Measurements from ENCODE around the gene RAB18. TPM values are rescaled to one million over a fixed set of nuclear protein-coding genes. Genes with fewer than 3 reads are reported as not detected.

RAB18 gene
- total RNA-seq, 1 donor from 2014 or later = 40.2 TPM

GRCh38 chr10:27527666-27528295, 23.7 kb downstream of the RAB18 start:
- Histone ChIP-seq H3K4me3 (ENCODE audit: low read length in 3 of 3) (no peak overlapping the region), H3K9ac (ENCODE audit: low read depth in 1 of 3, low read length in 3 of 3) (no peak overlapping the region), H3K27ac (ENCODE audit: low read depth, low read length) (no peak overlapping the region), H3K36me3 (ENCODE audit: control insufficient read depth in 3 of 3, insufficient read depth in 3 of 3, low read length in 3 of 3) (no peaks in the 10 kb centered on the region), H3K27me3 (ENCODE audit: control insufficient read depth in 3 of 3, insufficient read depth in 3 of 3, low read length in 3 of 3) (no peaks in the 10 kb centered on the region), H3K9me3 (ENCODE audit: control insufficient read depth in 3 of 3, low read length in 3 of 3) (no peaks in the 10 kb centered on the region), H3K4me1 (ENCODE audit: control insufficient read depth in 3 of 3, insufficient read depth in 3 of 3, low read length in 3 of 3) (peaks cover 0 to 9% (median 6%) of the 10 kb centered on the region in 3 donors)

DNA sequence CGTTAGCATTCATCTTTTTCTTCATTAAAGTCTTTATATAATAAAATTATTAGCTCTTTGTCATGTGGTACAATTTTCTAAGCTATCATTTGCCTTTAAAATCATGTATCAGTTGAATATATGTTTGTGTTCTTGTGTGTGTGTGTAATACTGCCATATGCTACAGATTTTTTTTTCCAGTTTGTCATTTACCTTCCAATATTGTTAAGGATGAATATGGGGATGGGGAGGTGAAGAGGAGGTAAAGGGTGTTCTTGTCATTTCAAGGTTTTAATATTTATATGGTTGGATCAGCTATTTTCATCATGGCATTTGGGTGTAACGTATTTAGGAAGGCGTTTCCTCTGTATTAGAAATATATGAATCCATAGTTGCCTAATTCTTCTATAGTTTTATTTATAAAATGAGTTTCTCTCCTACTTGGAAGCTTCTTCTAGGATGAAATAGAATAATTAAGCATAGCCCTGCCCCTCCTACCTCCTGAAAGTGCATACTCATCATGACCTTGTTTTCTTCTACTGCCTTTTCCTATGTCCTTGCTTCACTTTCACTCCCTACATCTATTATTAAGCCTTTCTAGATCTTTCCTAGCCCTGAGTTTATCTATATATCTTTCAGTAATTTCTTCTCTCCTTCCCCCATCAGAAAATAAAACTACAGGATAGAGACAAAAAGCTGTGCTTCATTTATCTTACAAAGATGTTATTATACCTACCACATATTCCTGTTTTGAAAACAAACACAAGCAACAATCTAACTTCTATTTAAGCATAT, 25.1 kb downstream of the RAB18 start:
- no peak overlapping the region for H3K9ac ChIP-seq (ENCODE audit: low read depth in 1 of 3, low read length in 3 of 3)
- peaks cover 0 to 6% (median 0%) of the 10 kb centered on the region in 3 donors for H3K36me3 ChIP-seq (ENCODE audit: control insufficient read depth in 3 of 3, insufficient read depth in 3 of 3, low read length in 3 of 3)
- H3K4me1 ChIP-seq (ENCODE audit: control insufficient read depth in 3 of 3, insufficient read depth in 3 of 3, low read length in 3 of 3) = peaks cover 0 to 9% (median 6%) of the 10 kb centered on the region in 3 donors
- H3K27ac ChIP-seq (ENCODE audit: low read depth, low read length) = no peak overlapping the region
- H3K27me3 ChIP-seq (ENCODE audit: control insufficient read depth in 3 of 3, insufficient read depth in 3 of 3, low read length in 3 of 3) = no peaks in the 10 kb centered on the region
- H3K9me3 ChIP-seq (ENCODE audit: control insufficient read depth in 3 of 3, low read length in 3 of 3) = no peaks in the 10 kb centered on the region
- H3K4me3 ChIP-seq (ENCODE audit: low read length in 3 of 3) = no peak overlapping the region

DNA sequence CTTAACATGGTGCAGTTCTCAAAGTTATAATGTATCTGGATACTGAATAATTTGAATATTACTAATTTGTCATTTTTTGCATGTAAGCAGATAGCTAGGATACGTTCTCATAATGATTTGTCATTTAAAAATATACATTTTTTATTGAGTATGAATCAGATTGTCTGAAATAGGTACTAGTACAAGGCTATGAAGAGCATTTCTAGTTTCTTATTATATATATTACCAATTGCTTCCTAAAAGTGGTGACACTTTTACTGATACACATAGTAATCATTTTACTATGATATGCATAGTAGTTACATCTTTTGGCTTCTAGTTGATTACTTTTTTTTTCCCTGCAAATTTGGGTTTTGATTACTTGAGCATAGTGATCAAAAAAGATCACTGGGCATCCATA, 26.4 kb downstream of the RAB18 start:
- Histone ChIP-seq H3K9me3 (ENCODE audit: control insufficient read depth in 3 of 3, low read length in 3 of 3) (no peaks in the 10 kb centered on the region), H3K27me3 (ENCODE audit: control insufficient read depth in 3 of 3, insufficient read depth in 3 of 3, low read length in 3 of 3) (no peaks in the 10 kb centered on the region), H3K4me3 (ENCODE audit: low read length in 3 of 3) (no peak overlapping the region), H3K27ac (ENCODE audit: low read depth, low read length) (no peak overlapping the region), H3K4me1 (ENCODE audit: control insufficient read depth in 3 of 3, insufficient read depth in 3 of 3, low read length in 3 of 3) (peaks cover 0 to 7% (median 6%) of the 10 kb centered on the region in 3 donors), H3K36me3 (ENCODE audit: control insufficient read depth in 3 of 3, insufficient read depth in 3 of 3, low read length in 3 of 3) (peaks cover 0 to 9% (median 6%) of the 10 kb centered on the region in 3 donors), H3K9ac (ENCODE audit: low read depth in 1 of 3, low read length in 3 of 3) (no peak overlapping the region)

DNA sequence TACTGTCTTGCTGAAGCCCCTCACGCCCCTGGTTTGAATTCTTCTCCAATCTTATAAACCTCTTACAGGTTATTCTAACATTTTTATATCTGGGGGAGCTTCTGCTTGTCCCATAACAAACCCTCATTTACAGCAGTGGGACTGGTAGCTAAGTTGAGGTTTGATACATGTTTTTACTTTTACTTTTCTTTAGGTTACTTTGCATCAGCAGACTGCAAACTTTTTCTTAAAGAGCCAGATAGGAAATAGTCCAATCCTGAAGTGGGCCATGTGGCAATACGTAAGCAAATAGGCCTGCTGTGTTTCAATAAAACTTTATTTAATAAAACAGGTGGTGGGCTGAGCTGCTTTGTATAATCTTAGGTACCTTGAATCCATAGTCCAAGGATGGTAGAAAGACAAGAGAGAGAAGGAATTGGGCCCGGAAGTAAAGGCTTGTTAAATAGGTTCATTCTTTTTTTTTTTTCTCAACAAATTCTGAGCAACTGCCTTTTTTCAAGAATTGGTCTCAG, 27.3 kb downstream of the RAB18 start:
- Histone ChIP-seq H3K4me3 (ENCODE audit: low read length in 3 of 3) (no peak overlapping the region), H3K4me1 (ENCODE audit: control insufficient read depth in 3 of 3, insufficient read depth in 3 of 3, low read length in 3 of 3) (peaks cover 0 to 2% (median 0%) of the 10 kb centered on the region in 3 donors), H3K27ac (ENCODE audit: low read depth, low read length) (no peak overlapping the region), H3K9me3 (ENCODE audit: control insufficient read depth in 3 of 3, low read length in 3 of 3) (no peaks in the 10 kb centered on the region), H3K36me3 (ENCODE audit: control insufficient read depth in 3 of 3, insufficient read depth in 3 of 3, low read length in 3 of 3) (peaks cover 4 to 10% (median 6%) of the 10 kb centered on the region in 3 donors), H3K27me3 (ENCODE audit: control insufficient read depth in 3 of 3, insufficient read depth in 3 of 3, low read length in 3 of 3) (no peaks in the 10 kb centered on the region), H3K9ac (ENCODE audit: low read depth in 1 of 3, low read length in 3 of 3) (no peak overlapping the region)

DNA sequence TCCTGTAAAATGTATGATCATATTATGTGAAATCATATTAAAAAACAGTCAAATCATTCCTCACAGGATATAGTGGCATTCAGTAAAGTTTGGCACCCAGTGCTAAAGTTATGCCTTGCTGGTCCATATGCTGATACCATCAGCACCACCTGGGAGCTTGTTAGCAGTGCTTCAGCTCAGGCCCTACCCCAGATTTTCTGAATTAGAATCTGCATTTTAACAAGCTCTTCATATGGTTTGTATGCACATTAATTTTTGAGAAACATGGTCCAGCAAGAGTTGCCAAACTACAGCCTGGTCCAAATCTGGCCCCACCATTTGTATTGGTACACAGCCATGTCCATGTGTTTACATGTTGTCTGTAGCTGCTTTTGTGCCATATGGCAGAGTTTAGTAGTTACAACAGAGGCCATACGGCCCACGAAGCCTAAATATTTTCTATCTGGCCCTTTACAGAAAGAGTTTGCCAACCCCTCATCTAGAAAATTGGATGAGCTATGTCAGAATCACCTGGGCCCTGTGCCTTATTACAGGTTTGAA, 30.1 kb downstream of the RAB18 start:
- Histone ChIP-seq H3K36me3 (ENCODE audit: control insufficient read depth in 3 of 3, insufficient read depth in 3 of 3, low read length in 3 of 3) (peaks cover 8 to 21% (median 18%) of the 10 kb centered on the region in 3 donors), H3K9me3 (ENCODE audit: control insufficient read depth in 3 of 3, low read length in 3 of 3) (no peaks in the 10 kb centered on the region), H3K4me3 (ENCODE audit: low read length in 3 of 3) (no peak overlapping the region), H3K9ac (ENCODE audit: low read depth in 1 of 3, low read length in 3 of 3) (no peak overlapping the region), H3K27ac (ENCODE audit: low read depth, low read length) (no peak overlapping the region), H3K4me1 (ENCODE audit: control insufficient read depth in 3 of 3, insufficient read depth in 3 of 3, low read length in 3 of 3) (no peaks in the 10 kb centered on the region), H3K27me3 (ENCODE audit: control insufficient read depth in 3 of 3, insufficient read depth in 3 of 3, low read length in 3 of 3) (no peaks in the 10 kb centered on the region)

GRCh38 chr10:27535317-27535716, 31.2 kb downstream of the RAB18 start:
- peaks cover 8 to 21% (median 21%) of the 10 kb centered on the region in 3 donors for H3K36me3 ChIP-seq (ENCODE audit: control insufficient read depth in 3 of 3, insufficient read depth in 3 of 3, low read length in 3 of 3)
- no peaks in the 10 kb centered on the region for H3K27me3 ChIP-seq (ENCODE audit: control insufficient read depth in 3 of 3, insufficient read depth in 3 of 3, low read length in 3 of 3)
- no peak overlapping the region for H3K9ac ChIP-seq (ENCODE audit: low read depth in 1 of 3, low read length in 3 of 3)
- no peaks in the 10 kb centered on the region for H3K9me3 ChIP-seq (ENCODE audit: control insufficient read depth in 3 of 3, low read length in 3 of 3)
- H3K4me3 ChIP-seq (ENCODE audit: low read length in 3 of 3) = no peak overlapping the region
- H3K27ac ChIP-seq (ENCODE audit: low read depth, low read length) = no peak overlapping the region
- no peaks in the 10 kb centered on the region for H3K4me1 ChIP-seq (ENCODE audit: control insufficient read depth in 3 of 3, insufficient read depth in 3 of 3, low read length in 3 of 3)

DNA sequence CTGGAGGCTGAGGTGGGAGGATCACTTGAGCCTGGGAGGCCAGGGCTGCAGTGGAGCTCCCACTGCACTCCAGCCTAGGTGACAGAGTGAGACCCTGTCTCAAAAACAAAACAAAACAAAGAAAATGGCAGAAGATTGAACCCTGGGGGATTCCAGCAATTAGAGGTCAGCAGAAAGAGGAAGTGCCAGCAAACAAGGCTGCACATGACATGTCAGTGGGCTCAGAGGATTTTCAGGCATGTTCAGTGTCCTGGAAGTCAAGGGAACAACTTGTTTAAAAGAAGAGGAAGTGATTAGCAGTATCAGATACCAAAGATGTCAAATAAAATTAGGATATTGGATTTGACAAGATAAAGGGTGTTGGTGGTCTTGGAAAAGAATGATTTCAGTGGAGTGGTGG, 32.3 kb downstream of the RAB18 start:
- Histone ChIP-seq H3K4me3 (ENCODE audit: low read length in 3 of 3) (no peak overlapping the region), H3K27me3 (ENCODE audit: control insufficient read depth in 3 of 3, insufficient read depth in 3 of 3, low read length in 3 of 3) (no peaks in the 10 kb centered on the region), H3K27ac (ENCODE audit: low read depth, low read length) (no peak overlapping the region), H3K9ac (ENCODE audit: low read depth in 1 of 3, low read length in 3 of 3) (no peak overlapping the region), H3K4me1 (ENCODE audit: control insufficient read depth in 3 of 3, insufficient read depth in 3 of 3, low read length in 3 of 3) (no peaks in the 10 kb centered on the region), H3K9me3 (ENCODE audit: control insufficient read depth in 3 of 3, low read length in 3 of 3) (no peaks in the 10 kb centered on the region), H3K36me3 (ENCODE audit: control insufficient read depth in 3 of 3, insufficient read depth in 3 of 3, low read length in 3 of 3) (peaks cover 8 to 21% (median 21%) of the 10 kb centered on the region in 3 donors)

GRCh38 chr10:27537166-27537565, 33.1 kb downstream of the RAB18 start:
- no peaks in the 10 kb centered on the region for H3K27me3 ChIP-seq (ENCODE audit: control insufficient read depth in 3 of 3, insufficient read depth in 3 of 3, low read length in 3 of 3)
- no peaks in the 10 kb centered on the region for H3K4me1 ChIP-seq (ENCODE audit: control insufficient read depth in 3 of 3, insufficient read depth in 3 of 3, low read length in 3 of 3)
- peaks cover 8 to 24% (median 21%) of the 10 kb centered on the region in 3 donors for H3K36me3 ChIP-seq (ENCODE audit: control insufficient read depth in 3 of 3, insufficient read depth in 3 of 3, low read length in 3 of 3)
- no peaks in the 10 kb centered on the region for H3K9me3 ChIP-seq (ENCODE audit: control insufficient read depth in 3 of 3, low read length in 3 of 3)
- H3K27ac ChIP-seq (ENCODE audit: low read depth, low read length) = no peak overlapping the region
- no peak overlapping the region for H3K9ac ChIP-seq (ENCODE audit: low read depth in 1 of 3, low read length in 3 of 3)
- no peak overlapping the region for H3K4me3 ChIP-seq (ENCODE audit: low read length in 3 of 3)

DNA sequence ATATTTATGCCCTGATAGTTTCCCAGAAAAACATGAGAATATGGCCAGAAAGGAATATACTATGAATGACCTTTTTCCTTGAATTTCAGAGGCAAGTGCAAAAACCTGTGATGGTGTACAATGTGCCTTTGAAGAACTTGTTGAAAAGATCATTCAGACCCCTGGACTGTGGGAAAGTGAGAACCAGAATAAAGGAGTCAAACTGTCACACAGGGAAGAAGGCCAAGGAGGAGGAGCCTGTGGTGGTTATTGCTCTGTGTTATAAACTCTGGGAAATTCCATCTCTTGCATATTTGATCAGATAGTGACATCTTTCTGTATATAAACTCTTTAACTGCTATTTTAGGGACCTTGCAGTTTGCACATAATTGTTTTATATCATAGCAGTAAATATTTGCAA, 33.7 kb downstream of the RAB18 start:
- Histone ChIP-seq H3K27ac (ENCODE audit: low read depth, low read length) (no peak overlapping the region), H3K9ac (ENCODE audit: low read depth in 1 of 3, low read length in 3 of 3) (no peak overlapping the region), H3K4me1 (ENCODE audit: control insufficient read depth in 3 of 3, insufficient read depth in 3 of 3, low read length in 3 of 3) (no peaks in the 10 kb centered on the region), H3K4me3 (ENCODE audit: low read length in 3 of 3) (no peak overlapping the region), H3K27me3 (ENCODE audit: control insufficient read depth in 3 of 3, insufficient read depth in 3 of 3, low read length in 3 of 3) (no peaks in the 10 kb centered on the region), H3K9me3 (ENCODE audit: control insufficient read depth in 3 of 3, low read length in 3 of 3) (no peaks in the 10 kb centered on the region), H3K36me3 (ENCODE audit: control insufficient read depth in 3 of 3, insufficient read depth in 3 of 3, low read length in 3 of 3) (peaks cover 10 to 27% (median 22%) of the 10 kb centered on the region in 3 donors)

DNA sequence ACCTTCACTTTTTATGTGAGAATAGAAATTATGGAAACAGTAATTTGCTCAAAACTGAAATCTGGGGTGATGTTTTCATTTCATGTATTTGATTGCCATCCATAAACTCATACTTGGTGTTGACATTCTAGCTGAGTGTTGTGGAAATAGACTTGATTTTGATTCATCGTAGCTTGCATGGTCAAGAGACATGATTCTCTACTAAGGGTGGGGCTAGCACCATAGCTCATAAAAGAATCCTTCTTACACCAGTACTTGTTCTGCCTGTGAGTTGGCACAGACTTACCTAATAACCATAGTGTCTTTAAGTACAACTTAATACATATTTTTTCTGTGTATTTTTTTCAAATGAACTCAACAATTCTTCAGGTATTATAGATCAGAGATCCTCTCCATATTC, 36.6 kb downstream of the RAB18 start:
- no peak overlapping the region for H3K4me3 ChIP-seq (ENCODE audit: low read length in 3 of 3)
- H3K27ac ChIP-seq (ENCODE audit: low read depth, low read length) = no peak overlapping the region
- no peak overlapping the region for H3K9ac ChIP-seq (ENCODE audit: low read depth in 1 of 3, low read length in 3 of 3)
- H3K4me1 ChIP-seq (ENCODE audit: control insufficient read depth in 3 of 3, insufficient read depth in 3 of 3, low read length in 3 of 3) = no peaks in the 10 kb centered on the region
- peaks cover 15 to 22% (median 18%) of the 10 kb centered on the region in 3 donors for H3K36me3 ChIP-seq (ENCODE audit: control insufficient read depth in 3 of 3, insufficient read depth in 3 of 3, low read length in 3 of 3)
- no peaks in the 10 kb centered on the region for H3K9me3 ChIP-seq (ENCODE audit: control insufficient read depth in 3 of 3, low read length in 3 of 3)
- no peaks in the 10 kb centered on the region for H3K27me3 ChIP-seq (ENCODE audit: control insufficient read depth in 3 of 3, insufficient read depth in 3 of 3, low read length in 3 of 3)
